ENCODE results near the gene DRAM1.

DNA sequence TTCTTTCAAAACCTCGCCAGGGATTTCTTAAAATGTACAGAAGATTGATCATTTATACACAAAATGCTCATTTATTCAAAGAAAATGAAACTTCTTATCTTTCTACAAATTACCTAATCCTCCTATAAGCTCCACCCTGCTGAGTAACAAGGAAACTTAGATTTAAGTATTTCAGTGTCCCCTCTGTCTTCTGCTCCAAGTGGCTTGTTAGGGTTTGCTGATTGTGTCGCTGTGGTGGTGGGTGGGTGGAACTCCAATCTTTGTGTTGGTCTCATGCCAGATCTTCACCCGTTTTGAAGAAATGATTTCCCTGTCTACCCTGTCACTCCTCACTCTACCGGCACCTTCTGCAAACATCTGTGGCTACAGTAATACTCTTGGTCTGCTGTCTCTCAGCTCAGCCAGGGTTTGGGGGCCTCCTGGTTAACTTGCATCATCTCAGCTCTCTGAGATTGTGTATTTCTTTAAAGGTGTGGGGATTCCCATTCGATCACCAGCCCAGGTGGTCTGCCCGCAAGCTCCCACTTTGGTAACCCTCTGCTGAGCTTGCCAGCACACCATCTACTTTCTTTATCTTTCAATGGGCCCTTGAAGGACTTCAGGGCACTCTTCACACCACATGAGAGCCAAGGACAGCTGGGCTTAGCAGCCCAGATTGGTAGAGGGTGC is 73.8 kb downstream of the DRAM1 start:
- TF ChIP-seq, protein P1, sequence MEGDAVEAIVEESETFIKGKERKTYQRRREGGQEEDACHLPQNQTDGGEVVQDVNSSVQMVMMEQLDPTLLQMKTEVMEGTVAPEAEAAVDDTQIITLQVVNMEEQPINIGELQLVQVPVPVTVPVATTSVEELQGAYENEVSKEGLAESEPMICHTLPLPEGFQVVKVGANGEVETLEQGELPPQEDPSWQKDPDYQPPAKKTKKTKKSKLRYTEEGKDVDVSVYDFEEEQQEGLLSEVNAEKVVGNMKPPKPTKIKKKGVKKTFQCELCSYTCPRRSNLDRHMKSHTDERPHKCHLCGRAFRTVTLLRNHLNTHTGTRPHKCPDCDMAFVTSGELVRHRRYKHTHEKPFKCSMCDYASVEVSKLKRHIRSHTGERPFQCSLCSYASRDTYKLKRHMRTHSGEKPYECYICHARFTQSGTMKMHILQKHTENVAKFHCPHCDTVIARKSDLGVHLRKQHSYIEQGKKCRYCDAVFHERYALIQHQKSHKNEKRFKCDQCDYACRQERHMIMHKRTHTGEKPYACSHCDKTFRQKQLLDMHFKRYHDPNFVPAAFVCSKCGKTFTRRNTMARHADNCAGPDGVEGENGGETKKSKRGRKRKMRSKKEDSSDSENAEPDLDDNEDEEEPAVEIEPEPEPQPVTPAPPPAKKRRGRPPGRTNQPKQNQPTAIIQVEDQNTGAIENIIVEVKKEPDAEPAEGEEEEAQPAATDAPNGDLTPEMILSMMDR (IDR thresholded peaks at IDR 0.05): no peak
- no peak for TF ChIP-seq ZFX (IDR thresholded peaks at IDR 0.05; ENCODE audit: borderline replicate concordance)
